H1 (cell line): ENCODE data around the gene NEURL2. TPM values are rescaled to one million over a fixed set of nuclear protein-coding genes. Genes with fewer than 3 reads are reported as not detected.

Experiments
- ASH2L ChIP-seq: fragments of 200-600, 300-600 bp; sonication (generic); IDR thresholded peaks from one replicate; pipeline ENCODE4 v1.7.1; 2017; ENCODE audit warnings: low read length
- BRCA1 ChIP-seq: IDR thresholded peaks from 2 replicates; pipeline ENCODE4 v1.6.1; 2012; ENCODE audit warnings: low read depth, low read length, improper control_type of control experiment
- CBX8 ChIP-seq: fragments of 300-800, 300-1000 bp; sonication (generic); IDR thresholded peaks from 2 replicates; pipeline ENCODE4 v1.7.1; 2016; ENCODE audit warnings: low read depth, low read length, borderline replicate concordance
- CHD1 ChIP-seq: IDR thresholded peaks from 2 replicates; pipeline ENCODE4 v1.6.1; 2012; ENCODE audit warnings: low read depth, low read length, improper control_type of control experiment
- CHD2 ChIP-seq: IDR thresholded peaks from 2 replicates; pipeline ENCODE4 v1.6.1; 2012; ENCODE audit warnings: low read length, improper control_type of control experiment
- CREB1 ChIP-seq: IDR thresholded peaks from 2 replicates; pipeline ENCODE4 v1.6.1; 2012; ENCODE audit warnings: inconsistent platforms
- CTBP2 ChIP-seq: IDR thresholded peaks from 2 replicates; pipeline ENCODE4 v1.7.0; 2011; ENCODE audit warnings: borderline replicate concordance, mild to moderate bottlenecking, moderate library complexity, mixed read lengths, low read length; ENCODE audit not compliant: insufficient read depth, insufficient read length
- EZH2 ChIP-seq: fragments of 200-600 bp; sonication (generic); IDR thresholded peaks from 2 replicates; pipeline ENCODE4 v1.7.1; 2012; ENCODE audit warnings: low read depth, mild to moderate bottlenecking, moderate library complexity, low read length, inconsistent platforms; ENCODE audit not compliant: severe bottlenecking
- GTF2F1 ChIP-seq: IDR thresholded peaks from 2 replicates; pipeline ENCODE4 v1.6.1; 2012; ENCODE audit warnings: low read depth, low read length, improper control_type of control experiment, borderline replicate concordance
- JUN ChIP-seq: IDR thresholded peaks from 2 replicates; pipeline ENCODE4 v1.6.1; 2011; ENCODE audit warnings: low read depth, mild to moderate bottlenecking, improper control_type of control experiment, low read length
- JUND ChIP-seq: IDR thresholded peaks from 2 replicates; pipeline ENCODE4 v1.6.1; 2011; ENCODE audit warnings: mild to moderate bottlenecking, improper control_type of control experiment, low read length
- KDM5A ChIP-seq: fragments of 200-600 bp; IDR thresholded peaks from 2 replicates; pipeline ENCODE4 v1.7.1; 2012; ENCODE audit warnings: mild to moderate bottlenecking, low read length, inconsistent platforms, mixed read lengths
- NRF1 ChIP-seq: IDR thresholded peaks from 2 replicates; pipeline ENCODE4 v1.6.1; 2011; ENCODE audit warnings: mild to moderate bottlenecking, low read depth, low read length, improper control_type of control experiment
- POLR2A ChIP-seq, 2 experiments: IDR thresholded peaks; 1 replicate in 1 of 2; 2 replicates in 1 of 2; pipeline ENCODE4 v1.6.1; 2011; ENCODE audit warnings: low read depth in 2 of 2, low read length in 2 of 2, mild to moderate bottlenecking in 2 of 2; ENCODE audit errors: control extremely low read depth in 1 of 2
- SAP30 ChIP-seq: fragments of 300-600 bp; sonication (generic); IDR thresholded peaks from 2 replicates; pipeline ENCODE4 v1.7.1; 2012; ENCODE audit warnings: low read length, moderate library complexity, mild to moderate bottlenecking, inconsistent platforms; ENCODE audit not compliant: insufficient read depth, insufficient replicate concordance
- SP1 ChIP-seq: IDR thresholded peaks from 2 replicates; pipeline ENCODE4 v1.6.1; 2011; ENCODE audit warnings: low read depth, low read length
- SRF ChIP-seq: IDR thresholded peaks from 2 replicates; pipeline ENCODE4 v1.6.1; 2011; ENCODE audit warnings: mild to moderate bottlenecking, low read depth, low read length, moderate library complexity
- SUZ12 ChIP-seq: fragments of 200-600 bp; sonication (generic); IDR thresholded peaks from 2 replicates; pipeline ENCODE4 v1.6.1; 2012; ENCODE audit warnings: mild to moderate bottlenecking, inconsistent platforms, low read length, moderate library complexity, mixed read lengths
- TAF7 ChIP-seq: optimal IDR thresholded peaks from 2 replicates; pipeline ENCODE3; 2011; ENCODE audit warnings: low read depth, mild to moderate bottlenecking, inconsistent platforms, low read length, moderate library complexity, borderline replicate concordance
- TCF12 ChIP-seq: IDR thresholded peaks from 2 replicates; pipeline ENCODE4 v1.6.1; 2011; ENCODE audit warnings: low read depth, mild to moderate bottlenecking, low read length
- YY1 ChIP-seq: IDR thresholded peaks from 2 replicates; pipeline ENCODE4 v1.6.1; 2011; ENCODE audit warnings: low read depth, mild to moderate bottlenecking, low read length
- polyA plus RNA-seq, 7 experiments: library from polyadenylated mRNA; depleted of rRNA in 3 of 7; stranded (reverse) in 5 of 7; unstranded in 2 of 7; fragments of >200 nt in 5 of 7; fragments of 200-250 nt in 2 of 7; gene quantifications; 1 replicate in 5 of 7; 2 replicates in 1 of 7; 4 replicates in 1 of 7; pipeline versions ENCODE4 v1.2.1 to v1.2.3, GENCODE V29; 2011 to 2013; ENCODE audit warnings: missing spikeins in 2 of 7, mixed read lengths in 2 of 7
- total RNA-seq: library from RNA; stranded (reverse); fragmentation: NEBNext Ultra II Directional; extraction: Animal tissue kit (Norgen Biotek cat#: 25700); gene quantifications from 2 replicates; pipeline ENCODE4 v1.2.1, GENCODE V29; 2021
- TF ChIP-seq, protein P1 (sequence below): IDR thresholded peaks from 2 replicates; pipeline ENCODE4 v1.6.1; 2012; ENCODE audit warnings: inconsistent platforms
- TF ChIP-seq, protein P2 (sequence below): IDR thresholded peaks from 2 replicates; pipeline ENCODE4 v1.6.1; 2011; ENCODE audit warnings: low read depth, mild to moderate bottlenecking, low read length; ENCODE audit not compliant: insufficient read depth
- TF ChIP-seq, protein P3 (sequence below): IDR thresholded peaks from 2 replicates; pipeline ENCODE4 v1.6.1; 2012; ENCODE audit warnings: low read length, inconsistent platforms

The NEURL2 gene
- total and polyA plus RNA-seq, 2 of the 8 experiments (the other 6 are each of a cell fraction or from before 2014, with no cell fraction given) = 6.9 TPM

DNA sequence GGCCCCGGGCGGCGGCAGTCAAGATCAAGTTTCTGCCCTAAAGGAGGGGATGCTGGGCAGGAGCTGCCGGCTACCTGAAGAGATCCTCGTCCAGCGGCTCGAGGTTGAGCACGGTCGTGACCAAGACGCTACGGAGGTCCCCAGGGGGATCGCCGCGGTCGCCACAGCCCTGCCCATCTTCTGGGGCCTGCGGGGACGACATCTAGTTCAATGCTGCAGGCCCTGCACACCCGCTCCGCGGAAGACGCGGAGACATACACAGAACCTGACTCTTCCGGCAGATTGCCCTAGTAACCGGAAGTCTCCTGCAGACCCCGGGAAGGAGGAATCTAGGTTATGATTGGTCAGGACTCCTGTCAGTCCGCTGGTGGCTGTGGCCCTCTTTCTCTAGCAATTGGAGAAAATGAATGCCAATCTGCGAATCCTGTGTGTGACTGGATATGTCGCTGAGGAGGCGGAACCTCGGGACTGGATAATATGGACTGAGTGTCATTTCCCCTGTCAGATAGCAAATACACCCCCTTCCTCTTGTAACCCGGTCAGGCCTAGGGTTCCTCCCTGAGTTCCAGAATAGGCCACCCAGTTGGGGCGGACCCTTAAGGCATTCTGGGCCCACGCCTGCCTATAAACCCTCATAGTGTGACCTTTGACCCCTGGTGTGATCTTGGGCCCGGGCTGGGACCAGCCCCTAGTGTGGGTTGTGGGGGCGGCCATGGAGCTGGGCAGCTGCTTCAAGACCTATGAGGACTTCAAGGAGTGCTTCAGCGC, 33.7 kb downstream of the NEURL2 start, which contains the start of the genes ACOT8 and ZSWIM3 (continued):
- TF ChIP-seq JUND (no peak), JUN (no peak), CTBP2 (no peak), SUZ12 (no peak), YY1 (no peak), KDM5A (no peak), POLR2A (IDR thresholded peaks at IDR 0.05; ENCODE audit: control extremely low read depth in 1 of 2, low read depth in 2 of 2, low read length in 2 of 2) (peak in 1 of 2 experiments; percentile 47; a peak in 1 of 3 replicates), SP1 (peak; percentile 100), SRF (no peak), GTF2F1 (no peak), TCF12 (no peak), TAF7 (no peak), CREB1 (peak; percentile 55), CHD2 (peak; percentile 98), NRF1 (no peak), BRCA1 (no peak), CHD1 (no peak), SAP30 (peak; percentile 57), EZH2 (no peak), ASH2L (no peak), CBX8 (no peak)
- TF ChIP-seq, protein P1, sequence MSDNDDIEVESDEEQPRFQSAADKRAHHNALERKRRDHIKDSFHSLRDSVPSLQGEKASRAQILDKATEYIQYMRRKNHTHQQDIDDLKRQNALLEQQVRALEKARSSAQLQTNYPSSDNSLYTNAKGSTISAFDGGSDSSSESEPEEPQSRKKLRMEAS = no peak
- TF ChIP-seq, protein P2, sequence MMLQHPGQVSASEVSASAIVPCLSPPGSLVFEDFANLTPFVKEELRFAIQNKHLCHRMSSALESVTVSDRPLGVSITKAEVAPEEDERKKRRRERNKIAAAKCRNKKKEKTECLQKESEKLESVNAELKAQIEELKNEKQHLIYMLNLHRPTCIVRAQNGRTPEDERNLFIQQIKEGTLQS = no peak
- TF ChIP-seq, protein P3, sequence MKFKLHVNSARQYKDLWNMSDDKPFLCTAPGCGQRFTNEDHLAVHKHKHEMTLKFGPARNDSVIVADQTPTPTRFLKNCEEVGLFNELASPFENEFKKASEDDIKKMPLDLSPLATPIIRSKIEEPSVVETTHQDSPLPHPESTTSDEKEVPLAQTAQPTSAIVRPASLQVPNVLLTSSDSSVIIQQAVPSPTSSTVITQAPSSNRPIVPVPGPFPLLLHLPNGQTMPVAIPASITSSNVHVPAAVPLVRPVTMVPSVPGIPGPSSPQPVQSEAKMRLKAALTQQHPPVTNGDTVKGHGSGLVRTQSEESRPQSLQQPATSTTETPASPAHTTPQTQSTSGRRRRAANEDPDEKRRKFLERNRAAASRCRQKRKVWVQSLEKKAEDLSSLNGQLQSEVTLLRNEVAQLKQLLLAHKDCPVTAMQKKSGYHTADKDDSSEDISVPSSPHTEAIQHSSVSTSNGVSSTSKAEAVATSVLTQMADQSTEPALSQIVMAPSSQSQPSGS = no peak
